ENCODE data around the gene KLC1.

The KLC1 gene

GRCh38 chr14:103725001-103725682 lies 96.1 kb downstream of the KLC1 start:
- DNase-seq: no peak

- no peak for DNase-seq
These were observed 96.9 kb downstream of the KLC1 start for GRCh38 chr14:103725739-103726395.

DNA sequence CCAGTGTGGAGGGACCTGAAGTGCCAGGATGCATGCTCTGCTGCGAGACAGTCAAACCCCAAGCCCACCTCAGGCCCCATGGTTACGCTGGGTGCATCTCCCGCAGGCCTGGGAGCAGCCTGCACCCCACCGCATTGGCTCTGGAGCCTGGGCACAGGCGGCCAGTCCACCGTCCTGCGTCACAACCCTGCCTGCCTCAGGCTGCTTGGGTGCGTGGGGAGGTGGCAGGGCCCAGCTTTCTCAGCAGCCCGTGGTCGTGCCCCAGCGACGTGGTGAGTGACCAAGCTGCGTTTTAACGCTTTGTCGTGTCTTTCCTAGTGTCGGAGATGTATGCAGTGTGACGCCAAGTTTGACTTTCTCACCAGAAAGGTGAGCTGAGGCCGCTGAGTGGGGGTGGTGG lies 97.5 kb downstream of the KLC1 start:
- no peak for DNase-seq

DNA sequence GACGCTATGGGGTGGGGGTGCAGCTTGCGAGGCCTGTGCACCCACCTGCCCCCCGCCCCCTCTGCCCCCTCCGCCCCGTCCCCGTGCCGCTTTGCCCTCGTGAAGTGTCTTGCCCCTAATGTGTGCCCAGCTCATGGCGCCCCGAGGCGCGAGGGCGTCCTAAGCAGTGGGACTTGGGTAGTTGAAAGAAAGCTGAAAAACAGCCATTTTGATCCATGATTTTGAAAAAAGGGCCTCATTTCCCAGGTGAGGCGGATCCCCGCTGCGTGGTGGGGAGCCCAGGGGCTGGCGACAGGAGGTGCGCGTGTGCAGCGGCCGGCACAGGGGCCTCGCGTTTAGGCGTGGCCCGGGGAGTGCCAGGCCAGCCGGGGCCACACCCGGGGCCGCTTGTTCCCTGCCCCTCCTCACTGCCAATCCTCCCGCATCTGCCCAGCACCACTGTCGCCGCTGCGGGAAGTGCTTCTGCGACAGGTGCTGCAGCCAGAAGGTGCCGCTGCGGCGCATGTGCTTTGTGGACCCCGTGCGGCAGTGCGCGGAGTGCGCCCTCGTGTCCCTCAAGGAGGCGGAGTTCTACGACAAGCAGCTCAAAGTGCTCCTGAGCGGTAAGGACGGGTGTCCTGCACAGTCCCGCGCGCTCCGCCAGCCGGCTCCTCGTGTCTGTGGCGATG lies 98.4 kb downstream of the KLC1 start:
- no peak for DNase-seq

- DNase-seq: no peak
These were observed 99.1 kb downstream of the KLC1 start for GRCh38 chr14:103728141-103728540.

GRCh38 chr14:103728721-103729120 lies 99.7 kb downstream of the KLC1 start:
- no peak for DNase-seq

DNA sequence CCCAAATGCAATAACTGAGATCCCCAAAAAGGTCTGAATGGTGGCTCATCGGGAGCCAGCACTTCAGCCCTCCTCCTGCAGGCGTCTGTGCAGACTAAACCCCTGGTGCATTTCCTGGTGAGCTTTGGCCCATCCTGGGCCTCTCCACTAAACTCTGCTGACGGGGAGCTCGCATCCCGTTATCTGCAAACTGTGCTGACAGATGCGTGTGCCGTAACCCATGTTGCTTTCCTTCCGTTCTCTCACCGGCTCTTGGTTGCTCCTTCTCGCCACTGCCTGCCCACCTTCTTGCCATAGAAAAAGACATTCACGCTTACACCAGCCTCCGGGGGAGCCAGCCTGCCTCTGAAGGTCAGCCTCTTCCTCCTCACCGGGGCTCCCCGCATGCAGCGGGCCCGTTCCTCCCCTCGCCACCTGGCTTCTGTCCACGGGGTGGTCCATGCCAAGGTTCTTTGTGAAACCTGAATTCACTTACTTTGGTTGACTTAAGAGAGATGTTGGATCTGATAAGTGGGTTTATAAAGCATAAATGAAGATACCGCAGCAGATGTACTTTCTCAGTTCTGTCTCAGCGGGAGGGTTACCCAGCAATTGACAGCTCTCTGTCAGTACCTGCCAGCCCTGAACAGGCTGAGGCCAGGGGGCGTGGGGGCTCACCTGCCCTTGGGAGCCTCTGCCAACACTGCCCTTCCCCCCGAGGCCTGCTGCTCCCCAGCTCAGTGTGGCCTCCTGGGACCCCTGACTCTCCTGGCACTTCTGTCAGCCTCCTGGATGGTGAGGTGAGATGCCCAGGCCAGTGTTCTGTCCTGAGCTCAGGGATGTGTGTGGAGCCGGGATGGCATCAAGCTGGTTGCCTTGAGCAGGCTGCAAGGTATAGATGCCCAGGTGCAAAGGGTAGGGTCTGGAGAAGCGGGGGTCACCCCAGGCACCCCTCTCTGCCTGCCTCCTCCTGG lies 100.8 kb downstream of the KLC1 start:
- no peak for DNase-seq

GRCh38 chr14:103730490-103731035 lies 101.6 kb downstream of the KLC1 start:
- no peak for DNase-seq

DNA sequence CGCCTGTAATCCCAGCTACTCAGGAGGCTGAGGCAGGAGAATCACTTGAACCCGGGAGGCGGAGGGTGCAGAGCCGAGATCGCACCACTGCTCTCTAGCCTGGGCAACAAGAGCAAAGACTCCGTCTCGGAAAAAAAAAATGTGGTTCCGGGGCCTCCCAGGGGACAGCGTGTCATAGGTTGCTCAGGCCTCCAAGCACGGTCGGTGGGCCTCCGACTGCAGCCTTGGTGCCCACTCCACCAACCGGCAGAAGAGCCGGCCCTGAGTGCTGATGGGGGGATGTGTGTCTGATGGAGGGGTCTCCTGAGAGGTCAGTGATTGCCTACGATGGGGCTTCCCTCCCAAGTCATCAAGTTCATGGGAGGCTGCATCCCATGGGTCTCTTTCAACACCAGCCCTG lies 102.5 kb downstream of the KLC1 start:
- DNase-seq: no peak

GRCh38 chr14:103731916-103732867 lies 103.2 kb downstream of the KLC1 start:
- no peak for DNase-seq

GRCh38 chr14:103732868-103733620 lies 104.0 kb downstream of the KLC1 start:
- no peak for DNase-seq

- DNase-seq: no peak
These were observed 104.6 kb downstream of the KLC1 start for GRCh38 chr14:103733651-103734050.

GRCh38 chr14:103734081-103734888 lies 105.3 kb downstream of the KLC1 start:
- no peak for DNase-seq

- no peak for DNase-seq
These were observed 106.0 kb downstream of the KLC1 start for GRCh38 chr14:103735022-103735421.

GRCh38 chr14:103735439-103735814 lies 106.4 kb downstream of the KLC1 start:
- no peak for DNase-seq

DNA sequence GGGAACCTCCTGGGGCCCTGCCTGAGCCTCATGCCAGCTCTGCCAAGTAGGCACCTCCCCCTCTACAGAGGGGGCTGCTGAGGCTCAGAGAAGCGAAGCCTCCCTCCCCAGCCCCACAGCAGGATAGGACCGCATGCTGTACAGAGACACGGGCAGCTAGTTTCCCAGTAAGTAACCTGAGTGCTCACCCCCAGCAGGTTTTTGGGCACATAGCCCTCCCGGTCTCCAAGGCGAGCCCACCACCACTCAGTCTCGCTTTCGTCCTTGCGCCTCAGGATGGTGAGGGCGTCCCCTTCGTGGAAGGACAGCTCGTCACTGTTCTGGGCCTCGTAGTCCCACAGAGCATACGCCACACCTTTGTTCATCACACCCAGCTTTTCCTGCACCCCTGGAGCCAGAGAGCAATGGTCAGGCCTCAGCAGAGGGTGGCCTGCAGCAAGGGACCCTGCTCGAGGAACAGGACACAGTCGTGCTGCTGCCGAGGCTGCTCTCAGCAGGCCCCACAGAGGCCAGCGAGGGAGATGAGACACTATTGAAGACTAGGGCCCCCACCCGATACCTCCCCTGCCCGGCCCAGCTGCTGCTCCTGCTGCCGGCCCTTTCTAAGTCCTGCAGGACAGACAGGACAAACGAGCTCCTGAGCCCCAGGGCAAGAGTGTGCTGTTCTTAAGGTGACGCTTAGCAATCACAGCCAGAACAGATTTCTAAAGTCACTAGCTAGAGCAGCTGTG lies 107.0 kb downstream of the KLC1 start:
- DNase-seq: no peak

DNA sequence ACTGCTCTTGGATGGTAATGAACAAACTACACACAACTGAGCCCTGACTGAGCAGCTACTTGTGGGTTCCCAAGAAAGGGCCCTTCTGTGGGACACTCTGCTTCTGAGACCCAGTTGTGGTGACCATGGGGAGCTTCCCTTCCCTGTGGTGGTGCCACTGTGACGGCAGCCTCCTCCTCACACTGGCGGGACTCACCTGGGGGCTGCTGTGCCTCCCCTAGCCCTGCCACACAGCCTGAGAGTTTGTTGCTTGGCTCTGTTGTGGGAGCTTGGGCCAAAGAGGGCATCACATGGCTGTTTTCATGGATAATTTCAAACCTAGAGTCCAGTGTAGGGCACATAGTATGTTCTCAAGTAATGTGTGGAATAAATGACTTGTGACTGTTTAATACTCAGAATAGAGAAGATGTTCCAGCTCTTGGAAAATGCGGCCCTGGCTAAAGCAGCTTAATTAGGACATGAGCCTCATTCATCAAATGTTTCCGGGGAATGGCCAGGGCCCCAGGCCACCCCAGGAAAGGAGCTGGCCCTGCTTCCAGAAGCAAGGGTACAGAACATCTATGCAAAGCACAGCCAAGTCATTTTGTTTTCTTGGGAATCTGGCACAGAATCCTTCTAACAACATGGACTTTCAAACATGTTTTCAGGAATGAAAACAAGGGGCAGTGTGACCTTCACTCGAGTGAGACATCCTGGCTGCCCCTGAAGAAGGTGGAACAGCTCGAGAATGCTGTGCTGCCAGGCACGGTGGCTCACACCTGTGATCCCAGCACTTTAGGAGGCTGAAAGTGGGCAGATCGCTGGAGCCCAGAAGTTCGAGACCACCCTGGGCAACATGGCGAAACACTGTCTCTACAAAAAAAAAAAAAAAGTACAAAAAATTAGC lies 107.8 kb downstream of the KLC1 start:
- no peak for DNase-seq

DNA sequence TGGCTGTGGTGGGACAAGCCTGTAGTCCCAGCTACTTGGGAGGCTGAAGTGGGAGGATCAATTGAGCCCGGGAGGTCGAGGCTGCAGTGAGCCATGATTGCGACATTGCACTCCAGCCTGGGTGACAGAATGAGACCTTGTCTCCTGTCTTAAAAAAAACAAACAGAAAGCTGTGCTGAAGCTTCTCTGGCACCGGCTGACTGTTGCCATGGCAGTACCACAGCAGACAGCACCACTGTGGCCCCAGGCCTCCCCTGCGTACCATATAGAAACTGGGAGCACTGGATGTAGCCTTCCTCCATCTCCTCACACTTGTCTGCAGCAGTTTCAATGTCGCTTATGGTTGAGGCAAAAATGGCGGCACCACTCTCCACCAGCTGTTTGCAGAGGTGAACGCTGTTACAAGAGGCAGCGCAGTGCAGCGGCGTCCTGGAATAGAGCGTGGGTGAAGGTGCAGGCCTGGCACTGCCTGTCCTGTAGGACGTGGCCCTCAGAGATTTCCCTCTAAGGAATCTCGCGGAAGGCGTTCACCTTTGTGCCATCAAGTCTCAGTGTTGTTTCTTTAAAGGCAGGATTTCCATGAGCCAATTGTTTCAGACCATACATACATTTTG lies 108.5 kb downstream of the KLC1 start:
- no peak for DNase-seq

All from stimulated activated CD4-positive, alpha-beta T cell treated with anti-CD3 and anti-CD28 coated beads, Interleukin-15, amount 100 ng/mL, for 24 hours (primary cell).